Mesangial cell (primary cell): ENCODE measurements around the gene CHD2. TPM values are rescaled to one million over a fixed set of nuclear protein-coding genes. Genes with fewer than 3 reads are reported as not detected.

Experiments
- total RNA-seq: library from RNA; depleted of rRNA; stranded (reverse); fragments of >200 nt; gene quantifications from 2 replicates; pipeline ENCODE4 v1.2.3, GENCODE V29; 2015

The CHD2 gene
- total RNA-seq, result 26.4 and 45.6 TPM in 2 replicates

GRCh38 chr15:92899948-92900730, at the start of gene CHD2:
Gene CHD2 (plus strand): TSS chr15:92900324. CDS start chr15:92901238, 914 bp downstream.

Other genes with a start within 250 kb of the CHD2 start
- 1.3 and 2.8 TPM in 2 replicates for gene FAM174B, start 244.5 kb upstream of the CHD2 start, total RNA-seq
- gene RGMA, start 188.9 kb downstream of the CHD2 start, total RNA-seq, result 0.98 and 2.5 TPM in 2 replicates